GM23248 (cell line): Measurements from ENCODE around the gene RFNG.

Experiments
- EZH2 ChIP-seq: fragments of 200-600 bp; sonication (generic); IDR thresholded peaks from 2 replicates; pipeline ENCODE4 v1.6.1; 2018; ENCODE audit warnings: antibody characterized with exemption, mild to moderate bottlenecking; ENCODE audit not compliant: insufficient read depth, poor library complexity, severe bottlenecking
- EZH2phosphoT487 ChIP-seq: fragments of 200-600 bp; sonication (generic); IDR thresholded peaks from 2 replicates; pipeline ENCODE4 v1.6.1; 2018; ENCODE audit warnings: antibody characterized with exemption, moderate library complexity, mild to moderate bottlenecking, low read depth; ENCODE audit not compliant: insufficient read depth

DNA sequence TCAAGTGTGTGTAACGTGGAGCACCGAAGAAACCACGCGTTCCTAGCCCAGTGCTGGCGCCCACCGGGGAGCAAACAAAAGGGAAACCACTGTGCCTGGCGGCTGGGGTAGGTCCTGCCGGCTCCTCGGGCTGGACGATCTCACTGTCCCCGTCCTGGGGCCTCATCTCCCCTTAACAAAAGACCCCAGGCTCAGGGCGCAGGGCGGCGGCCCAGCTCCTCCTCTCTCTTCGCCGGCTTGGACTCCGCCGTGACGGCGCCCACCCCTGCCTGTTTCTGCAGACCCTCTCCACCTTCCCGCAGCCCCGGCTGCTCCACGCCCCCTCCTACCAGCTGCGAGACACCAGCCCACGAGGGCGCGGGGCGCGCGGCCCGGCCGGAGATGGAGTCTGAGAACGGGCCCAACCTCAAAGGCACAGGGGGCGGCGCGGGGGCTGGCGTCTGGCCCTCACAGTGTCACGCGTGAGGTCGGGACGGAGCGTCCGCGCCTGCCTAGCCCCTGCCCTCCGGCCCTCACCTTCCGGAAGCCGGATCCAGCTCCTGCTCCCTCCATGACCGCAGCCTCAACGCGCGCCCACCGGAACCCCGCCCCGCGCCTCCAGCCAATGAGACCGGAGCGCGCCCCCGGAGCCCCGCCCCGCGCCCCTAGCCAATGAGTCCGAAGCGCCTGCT lies 29.2 kb downstream of the RFNG start, which contains the start of gene CENPX:
- no peak for TF ChIP-seq EZH2phosphoT487
- TF ChIP-seq EZH2, result no peak
